T-helper 17 cell (primary cell): ENCODE results near the gene MPDZ. TPM values are rescaled to one million over a fixed set of nuclear protein-coding genes. Genes with fewer than 3 reads are reported as not detected.

ENCODE experiments used
- ATAC-seq: fragments of 150-1000 bp; cut with Tn5 transposase; 2 replicates; pipeline ENCODE4 v1.10.0; 2021; ENCODE audit warnings: mild to moderate bottlenecking, moderate library complexity
- DNase-seq, 3 donors: peaks; one replicate each; pipeline versions ENCODE4 v3.0.0 to v3.0.0-alpha.2; 2020 to 2021
- H3K9me3 ChIP-seq: one replicate; pipeline ENCODE4 v1.7.0; 2013; ENCODE audit warnings: low read length, mild to moderate bottlenecking; ENCODE audit not compliant: control insufficient read depth, poor library complexity, severe bottlenecking
- H3K27ac Mint-ChIP-seq: one replicate; pipeline ENCODE4 v1.8.0; 2022; ENCODE audit warnings: mild to moderate bottlenecking, moderate library complexity, mixed read lengths
- H3K27me3 Mint-ChIP-seq: one replicate; pipeline ENCODE4 v1.8.0; 2022; ENCODE audit warnings: mixed read lengths
- H3K36me3 Mint-ChIP-seq: one replicate; pipeline ENCODE4 v1.8.0; 2022; ENCODE audit warnings: low read depth, mixed read lengths
- H3K4me1 Mint-ChIP-seq: one replicate; pipeline ENCODE4 v1.8.0; 2022; ENCODE audit warnings: mild to moderate bottlenecking, mixed read lengths
- H3K4me3 Mint-ChIP-seq: one replicate; pipeline ENCODE4 v1.8.0; 2022; ENCODE audit warnings: mild to moderate bottlenecking, moderate library complexity, mixed read lengths
- total RNA-seq, 4 donors: library from RNA in 2 of 4; stranded (reverse) in 2 of 4; gene quantifications; one replicate each; pipeline ENCODE4 v1.2.3 and lab custom pipeline; 2022 to 2026

MPDZ gene
- total RNA-seq, 2 donors from 2014 or later, result 0.13 TPM; not detected in 1

GRCh38 chr9:13131991-13132390 is 147.5 kb downstream of the MPDZ start:
- H3K4me3 Mint-ChIP-seq, result no peak overlapping the region
- no peak overlapping the region for H3K27ac Mint-ChIP-seq
- DNase-seq, result no peak

GRCh38 chr9:13131416-13131815 is 148.1 kb downstream of the MPDZ start:
- Mint-ChIP-seq H3K4me3 (no peak overlapping the region), H3K27me3 (no peaks in the 10 kb centered on the region), H3K36me3 (no peaks in the 10 kb centered on the region), H3K4me1 (no peaks in the 10 kb centered on the region), H3K27ac (no peak overlapping the region)
- ATAC-seq (no peak), DNase-seq (no peak)
- no peaks in the 10 kb centered on the region for H3K9me3 ChIP-seq

More at GRCh38 chr9:13131991-13132390, 147.5 kb downstream of the MPDZ start:
- ATAC-seq, result no peak
- Mint-ChIP-seq H3K4me1 (no peaks in the 10 kb centered on the region), H3K36me3 (no peaks in the 10 kb centered on the region), H3K27me3 (no peaks in the 10 kb centered on the region)
- no peaks in the 10 kb centered on the region for H3K9me3 ChIP-seq

GRCh38 chr9:13128266-13128860 is 151.1 kb downstream of the MPDZ start:
- no peak for DNase-seq
- Mint-ChIP-seq H3K27ac (no peak overlapping the region), H3K4me3 (no peak overlapping the region), H3K4me1 (no peaks in the 10 kb centered on the region), H3K27me3 (no peaks in the 10 kb centered on the region), H3K36me3 (no peaks in the 10 kb centered on the region)
- ATAC-seq, result no peak
- no peaks in the 10 kb centered on the region for H3K9me3 ChIP-seq

- ATAC-seq (no peak), DNase-seq (no peak)
- H3K9me3 ChIP-seq, result no peaks in the 10 kb centered on the region
- no peak overlapping the region for H3K27ac Mint-ChIP-seq
- H3K4me1 Mint-ChIP-seq, result no peaks in the 10 kb centered on the region
- no peaks in the 10 kb centered on the region for H3K36me3 Mint-ChIP-seq
- no peak overlapping the region for H3K4me3 Mint-ChIP-seq
- H3K27me3 Mint-ChIP-seq, result no peaks in the 10 kb centered on the region
Measured at GRCh38 chr9:13127131-13127530, 152.4 kb downstream of the MPDZ start.

GRCh38 chr9:13125261-13125660 is 154.2 kb downstream of the MPDZ start:
- ATAC-seq (no peak), DNase-seq (no peak)
- no peaks in the 10 kb centered on the region for H3K27me3 Mint-ChIP-seq
- no peak overlapping the region for H3K27ac Mint-ChIP-seq
- no peaks in the 10 kb centered on the region for H3K9me3 ChIP-seq
- no peak overlapping the region for H3K4me3 Mint-ChIP-seq
- H3K4me1 Mint-ChIP-seq, result no peaks in the 10 kb centered on the region
- H3K36me3 Mint-ChIP-seq, result no peaks in the 10 kb centered on the region

- no peak for ATAC-seq
- DNase-seq, result no peak
- Mint-ChIP-seq H3K4me1 (no peaks in the 10 kb centered on the region), H3K36me3 (no peaks in the 10 kb centered on the region), H3K27me3 (no peaks in the 10 kb centered on the region), H3K4me3 (no peak overlapping the region), H3K27ac (no peak overlapping the region)
- H3K9me3 ChIP-seq, result no peaks in the 10 kb centered on the region
Measured at GRCh38 chr9:13122756-13123369, 156.6 kb downstream of the MPDZ start.

GRCh38 chr9:13118313-13118712 is 161.2 kb downstream of the MPDZ start:
- H3K36me3 Mint-ChIP-seq, result no peaks in the 10 kb centered on the region
- DNase-seq, result no peak
- no peak for ATAC-seq
- H3K9me3 ChIP-seq, result no peaks in the 10 kb centered on the region
- H3K4me3 Mint-ChIP-seq, result no peak overlapping the region
- H3K27ac Mint-ChIP-seq, result no peak overlapping the region
- H3K27me3 Mint-ChIP-seq, result no peaks in the 10 kb centered on the region
- H3K4me1 Mint-ChIP-seq, result no peaks in the 10 kb centered on the region

GRCh38 chr9:13116292-13116691 is 163.2 kb downstream of the MPDZ start:
- Mint-ChIP-seq H3K4me3 (no peak overlapping the region), H3K27me3 (no peaks in the 10 kb centered on the region), H3K36me3 (no peaks in the 10 kb centered on the region), H3K27ac (no peak overlapping the region), H3K4me1 (no peaks in the 10 kb centered on the region)
- ATAC-seq, result no peak
- H3K9me3 ChIP-seq, result no peaks in the 10 kb centered on the region
- DNase-seq, result no peak

GRCh38 chr9:13113751-13114150 is 165.7 kb downstream of the MPDZ start:
- Mint-ChIP-seq H3K4me1 (no peaks in the 10 kb centered on the region), H3K36me3 (no peaks in the 10 kb centered on the region), H3K27me3 (no peaks in the 10 kb centered on the region), H3K4me3 (no peak overlapping the region), H3K27ac (no peak overlapping the region)
- no peak for DNase-seq
- no peaks in the 10 kb centered on the region for H3K9me3 ChIP-seq
- no peak for ATAC-seq

GRCh38 chr9:13113216-13113615 is 166.3 kb downstream of the MPDZ start:
- Mint-ChIP-seq H3K36me3 (no peaks in the 10 kb centered on the region), H3K27ac (no peak overlapping the region), H3K27me3 (no peaks in the 10 kb centered on the region), H3K4me3 (no peak overlapping the region), H3K4me1 (no peaks in the 10 kb centered on the region)
- DNase-seq, result no peak
- ATAC-seq, result no peak
- no peaks in the 10 kb centered on the region for H3K9me3 ChIP-seq

- ATAC-seq, result no peak
- H3K27me3 Mint-ChIP-seq, result no peaks in the 10 kb centered on the region
- H3K27ac Mint-ChIP-seq, result no peak overlapping the region
- no peaks in the 10 kb centered on the region for H3K9me3 ChIP-seq
- H3K36me3 Mint-ChIP-seq, result no peaks in the 10 kb centered on the region
- no peak overlapping the region for H3K4me3 Mint-ChIP-seq
- DNase-seq, result no peak
- H3K4me1 Mint-ChIP-seq, result no peaks in the 10 kb centered on the region
Measured at GRCh38 chr9:13111778-13112177, 167.7 kb downstream of the MPDZ start.

GRCh38 chr9:13110766-13111417 is 168.6 kb downstream of the MPDZ start:
- no peak overlapping the region for H3K27ac Mint-ChIP-seq
- H3K9me3 ChIP-seq, result no peaks in the 10 kb centered on the region
- no peak for DNase-seq
- no peaks in the 10 kb centered on the region for H3K36me3 Mint-ChIP-seq
- no peak for ATAC-seq
- H3K4me3 Mint-ChIP-seq, result no peak overlapping the region
- no peaks in the 10 kb centered on the region for H3K27me3 Mint-ChIP-seq
- no peaks in the 10 kb centered on the region for H3K4me1 Mint-ChIP-seq

GRCh38 chr9:13109781-13110180 is 169.7 kb downstream of the MPDZ start:
- H3K36me3 Mint-ChIP-seq, result no peaks in the 10 kb centered on the region
- ATAC-seq (no peak), DNase-seq (no peak)
- no peak overlapping the region for H3K27ac Mint-ChIP-seq
- no peaks in the 10 kb centered on the region for H3K4me1 Mint-ChIP-seq
- no peaks in the 10 kb centered on the region for H3K9me3 ChIP-seq
- no peak overlapping the region for H3K4me3 Mint-ChIP-seq
- H3K27me3 Mint-ChIP-seq, result no peaks in the 10 kb centered on the region

GRCh38 chr9:13107008-13107407 is 172.5 kb downstream of the MPDZ start:
- ATAC-seq (no peak), DNase-seq (no peak)
- H3K36me3 Mint-ChIP-seq, result no peaks in the 10 kb centered on the region
- no peaks in the 10 kb centered on the region for H3K27me3 Mint-ChIP-seq
- no peaks in the 10 kb centered on the region for H3K9me3 ChIP-seq
- H3K4me1 Mint-ChIP-seq, result no peaks in the 10 kb centered on the region
- no peak overlapping the region for H3K27ac Mint-ChIP-seq
- no peak overlapping the region for H3K4me3 Mint-ChIP-seq
